Measurements from ENCODE around the gene PDE11A. TPM values are rescaled to one million over a fixed set of nuclear protein-coding genes. Genes with fewer than 3 reads are reported as not detected.
"Not testable (repeated sequence)": the region's sequence is repeated elsewhere in the genome, so short reads cannot be mapped to it uniquely, and the experiment has no call there.

Gene PDE11A
- total RNA-seq, 6 experiments from 2014 or later = 1.2 to 9.4 (median 6.3) TPM

GRCh38 chr2:177952151-177952550, 120.4 kb downstream of the PDE11A start:
- Histone ChIP-seq H3K27ac (no peak overlapping the region), H3K27me3 (no peaks in the 10 kb centered on the region), H3K4me3 (no peak overlapping the region), H3K36me3 (no peaks in the 10 kb centered on the region), H3K4me1 (no peaks in the 10 kb centered on the region), H3K9me3 (no peaks in the 10 kb centered on the region)
- ATAC-seq (no peak), DNase-seq (no peak)
- intact Hi-C loops (cut with DNase I) = no loop called here
- 38% methylated on average over 1 of the region's 1 CpG for WGBS (ENCODE audit: insufficient coverage, low coverage, low lambda C conversion rate, missing lambda C conversion rate)
- TF ChIP-seq POLR2A (IDR thresholded peaks at IDR 0.05) = no peak
- no peak for TF ChIP-seq CTCF (IDR thresholded peaks at IDR 0.05)

GRCh38 chr2:177947598-177947997, 125.0 kb downstream of the PDE11A start:
- H3K4me1 ChIP-seq; H3K27me3 ChIP-seq; H3K4me3 ChIP-seq; H3K9me3 ChIP-seq; intact Hi-C loops (cut with DNase I); H3K36me3 ChIP-seq; H3K27ac ChIP-seq; ATAC-seq; DNase-seq: not testable (repeated sequence)
- whole genome bisulfite sequencing (ENCODE audit: insufficient coverage, low coverage, low lambda C conversion rate, missing lambda C conversion rate) = 100% methylated on average over 1 of the region's 3 CpGs

GRCh38 chr2:177944530-177944929, 128.0 kb downstream of the PDE11A start:
- H3K36me3 ChIP-seq; H3K9me3 ChIP-seq; H3K27ac ChIP-seq; DNase-seq; H3K4me1 ChIP-seq; ATAC-seq; intact Hi-C loops (cut with DNase I); H3K27me3 ChIP-seq; H3K4me3 ChIP-seq: not testable (repeated sequence)
- WGBS (ENCODE audit: insufficient coverage, low coverage, low lambda C conversion rate, missing lambda C conversion rate) = 96% methylated on average over 14 of the region's 14 CpGs

GRCh38 chr2:177942731-177943130, 129.8 kb downstream of the PDE11A start:
- Histone ChIP-seq H3K4me1 (no peaks in the 10 kb centered on the region), H3K27ac (no peak overlapping the region), H3K4me3 (no peak overlapping the region), H3K36me3 (no peaks in the 10 kb centered on the region), H3K27me3 (no peaks in the 10 kb centered on the region), H3K9me3 (no peaks in the 10 kb centered on the region)
- 57% methylated on average over 1 of the region's 1 CpG for WGBS (ENCODE audit: insufficient coverage, low coverage, low lambda C conversion rate, missing lambda C conversion rate)
- intact Hi-C loops (cut with DNase I) = no loop called here
- DNase-seq = no peak
- no peak for TF ChIP-seq CTCF (IDR thresholded peaks at IDR 0.05)
- TF ChIP-seq POLR2A (IDR thresholded peaks at IDR 0.05) = no peak
- ATAC-seq = no peak

GRCh38 chr2:177939211-177939610, 133.4 kb downstream of the PDE11A start:
- H3K36me3 ChIP-seq = no peaks in the 10 kb centered on the region
- no peak overlapping the region for H3K27ac ChIP-seq
- intact Hi-C loops (cut with DNase I) = no loop called here
- TF ChIP-seq POLR2A (IDR thresholded peaks at IDR 0.05) (no peak), CTCF (IDR thresholded peaks at IDR 0.05) (no peak)
- DNase-seq = no peak
- no peaks in the 10 kb centered on the region for H3K27me3 ChIP-seq
- H3K4me1 ChIP-seq = no peaks in the 10 kb centered on the region
- H3K9me3 ChIP-seq = no peaks in the 10 kb centered on the region
- ATAC-seq = no peak
- WGBS (ENCODE audit: insufficient coverage, low coverage, low lambda C conversion rate, missing lambda C conversion rate) = 75% methylated on average over 2 of the region's 2 CpGs
- no peak overlapping the region for H3K4me3 ChIP-seq

GRCh38 chr2:177930916-177931315, 141.7 kb downstream of the PDE11A start:
- no peak for DNase-seq
- no peaks in the 10 kb centered on the region for H3K27me3 ChIP-seq
- TF ChIP-seq POLR2A (IDR thresholded peaks at IDR 0.05) = no peak
- no peak for TF ChIP-seq CTCF (IDR thresholded peaks at IDR 0.05)
- no peak overlapping the region for H3K4me3 ChIP-seq
- 17% methylated on average over 4 of the region's 4 CpGs for WGBS (ENCODE audit: insufficient coverage, low coverage, low lambda C conversion rate, missing lambda C conversion rate)
- intact Hi-C loops (cut with DNase I) = no loop called here
- ATAC-seq = peak in 1 of 4 donors; percentile 26
- peaks cover 0 to 11% (median 5%) of the 10 kb centered on the region in 4 donors for H3K4me1 ChIP-seq
- H3K36me3 ChIP-seq = no peaks in the 10 kb centered on the region
- no peak overlapping the region for H3K27ac ChIP-seq
- no peaks in the 10 kb centered on the region for H3K9me3 ChIP-seq
